Measurements from ENCODE around the gene NISCH.
A peak's percentile ranks its signal among the peaks of the same experiment; 100 is the strongest.

DNA sequence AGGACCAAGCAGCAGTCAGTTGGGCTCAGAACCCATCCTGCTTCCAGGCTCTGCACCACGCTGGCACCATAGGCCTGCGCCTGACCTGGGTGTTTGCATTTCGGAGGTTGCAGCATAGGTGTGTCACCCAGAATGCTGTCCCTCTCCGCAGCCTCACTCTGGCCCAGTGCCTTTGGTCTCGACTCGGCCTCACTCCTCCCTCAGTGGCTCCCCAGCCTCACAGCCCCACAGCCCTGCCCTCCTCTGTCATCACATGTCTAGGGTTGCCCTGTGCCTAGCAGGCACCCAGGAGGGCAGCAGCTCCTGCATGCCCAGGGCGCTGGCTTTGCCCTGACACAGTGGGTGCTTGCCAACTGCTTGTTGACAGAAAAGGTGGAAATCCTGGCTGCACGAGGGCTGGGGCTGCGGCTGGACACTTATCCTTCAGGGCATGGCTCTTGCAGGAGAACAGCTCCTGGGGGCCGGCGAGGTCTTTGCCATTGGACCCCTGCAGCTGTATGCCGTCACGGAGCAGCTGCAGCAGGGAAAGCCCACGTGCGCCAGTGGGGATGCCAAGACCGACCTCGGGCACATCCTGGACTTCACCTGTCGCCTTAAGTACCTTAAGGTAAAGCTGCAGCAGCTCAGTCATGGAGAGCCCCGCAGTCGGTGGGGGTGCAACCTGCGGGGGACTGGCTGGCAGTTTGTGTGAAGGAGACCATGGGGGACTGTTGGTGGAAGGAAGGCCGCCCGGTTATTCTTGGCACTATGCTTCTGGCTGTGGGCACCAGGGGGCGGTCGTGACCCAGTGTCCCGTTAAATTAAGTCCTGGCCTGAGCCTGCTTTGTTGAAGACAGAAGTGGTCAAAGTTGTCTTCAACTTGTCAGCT is 16.2 kb downstream of the NISCH start:
- TF ChIP-seq, protein P1, sequence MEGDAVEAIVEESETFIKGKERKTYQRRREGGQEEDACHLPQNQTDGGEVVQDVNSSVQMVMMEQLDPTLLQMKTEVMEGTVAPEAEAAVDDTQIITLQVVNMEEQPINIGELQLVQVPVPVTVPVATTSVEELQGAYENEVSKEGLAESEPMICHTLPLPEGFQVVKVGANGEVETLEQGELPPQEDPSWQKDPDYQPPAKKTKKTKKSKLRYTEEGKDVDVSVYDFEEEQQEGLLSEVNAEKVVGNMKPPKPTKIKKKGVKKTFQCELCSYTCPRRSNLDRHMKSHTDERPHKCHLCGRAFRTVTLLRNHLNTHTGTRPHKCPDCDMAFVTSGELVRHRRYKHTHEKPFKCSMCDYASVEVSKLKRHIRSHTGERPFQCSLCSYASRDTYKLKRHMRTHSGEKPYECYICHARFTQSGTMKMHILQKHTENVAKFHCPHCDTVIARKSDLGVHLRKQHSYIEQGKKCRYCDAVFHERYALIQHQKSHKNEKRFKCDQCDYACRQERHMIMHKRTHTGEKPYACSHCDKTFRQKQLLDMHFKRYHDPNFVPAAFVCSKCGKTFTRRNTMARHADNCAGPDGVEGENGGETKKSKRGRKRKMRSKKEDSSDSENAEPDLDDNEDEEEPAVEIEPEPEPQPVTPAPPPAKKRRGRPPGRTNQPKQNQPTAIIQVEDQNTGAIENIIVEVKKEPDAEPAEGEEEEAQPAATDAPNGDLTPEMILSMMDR (IDR thresholded peaks at IDR 0.05) = peak; percentile 63
- no peak for TF ChIP-seq EZH2 (IDR thresholded peaks at IDR 0.05; ENCODE audit: borderline replicate concordance, insufficient read depth, low read depth, low read length, poor library complexity, severe bottlenecking)
